MG63 (cell line): Measurements from ENCODE around the gene B3GNT3. TPM values are rescaled to one million over a fixed set of nuclear protein-coding genes. Genes with fewer than 3 reads are reported as not detected.
A peak's percentile ranks its signal among the peaks of the same experiment; 100 is the strongest.
"Not testable (repeated sequence)": the region's sequence is repeated elsewhere in the genome, so short reads cannot be mapped to it uniquely, and the experiment has no call there.

Source experiments
- DNase-seq: peaks from one replicate; pipeline ENCODE4 v3.0.0-alpha.2; 2020
- H3K27me3 ChIP-seq: fragments of 250-450 bp; sonication (Bioruptor Pico); 2 replicates; pipeline ENCODE4 v1.5.1; 2020; ENCODE audit warnings: mild to moderate bottlenecking, moderate library complexity
- H3K36me3 ChIP-seq: fragments of 250-450 bp; sonication (Bioruptor Pico); 2 replicates; pipeline ENCODE4 v1.5.1; 2020; ENCODE audit warnings: mild to moderate bottlenecking, moderate library complexity
- H3K4me3 ChIP-seq: fragments of 250-450 bp; sonication (Bioruptor Pico); 2 replicates; pipeline ENCODE4 v1.5.1; 2020; ENCODE audit warnings: mild to moderate bottlenecking, moderate library complexity
- H3K9me3 ChIP-seq: fragments of 250-450 bp; sonication (Bioruptor Pico); 2 replicates; pipeline ENCODE4 v1.5.1; 2020; ENCODE audit warnings: mild to moderate bottlenecking, moderate library complexity
- total RNA-seq: library from RNA; depleted of rRNA; stranded (reverse); fragments of >200 nt; shearing (Covaris generic); gene quantifications from 2 replicates; pipeline ENCODE4 v1.2.3, GENCODE V29; 2014; ENCODE audit warnings: low replicate concordance

The B3GNT3 gene
- total RNA-seq, 1 experiment from 2014 or later, result not detected

DNA sequence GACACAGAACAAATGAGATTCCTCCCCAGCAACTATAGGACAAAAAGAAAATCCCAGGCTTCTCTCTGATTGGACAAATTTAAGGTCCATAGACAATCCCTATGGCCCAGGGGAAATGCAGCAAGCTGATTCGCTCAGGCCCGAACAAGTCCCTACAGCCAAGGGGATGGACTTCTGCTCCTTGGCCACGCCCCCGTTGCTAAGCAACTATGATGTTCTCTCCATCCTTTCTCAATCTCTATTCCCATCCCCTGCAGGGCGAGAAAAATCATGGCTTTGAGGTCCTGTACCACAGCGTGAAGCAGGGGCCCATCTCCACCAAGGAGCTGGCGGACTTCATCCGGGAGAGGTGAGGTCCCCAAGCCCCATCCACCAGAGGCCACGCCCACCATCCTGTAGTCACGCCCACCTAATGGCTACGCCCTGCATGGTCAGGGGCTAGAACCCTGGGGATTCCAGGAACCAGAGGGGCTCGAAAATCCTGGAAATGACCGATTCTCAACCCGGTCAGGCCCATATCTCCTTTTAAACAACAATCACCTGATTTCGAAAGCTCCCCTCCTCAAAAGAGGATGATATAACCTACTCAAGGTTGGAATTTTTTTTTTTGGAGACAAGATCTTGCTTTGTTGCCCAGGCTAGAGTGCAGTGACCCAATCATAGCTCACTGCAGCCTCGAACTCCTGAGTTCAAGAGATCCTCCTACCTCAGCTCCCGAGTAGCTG, 32.3 kb upstream of the B3GNT3 start:
- no peaks in the 10 kb centered on the region for H3K36me3 ChIP-seq
- H3K4me3 ChIP-seq, result no peak overlapping the region
- peak; percentile 77 for DNase-seq
- no peaks in the 10 kb centered on the region for H3K27me3 ChIP-seq
- no peaks in the 10 kb centered on the region for H3K9me3 ChIP-seq

DNA sequence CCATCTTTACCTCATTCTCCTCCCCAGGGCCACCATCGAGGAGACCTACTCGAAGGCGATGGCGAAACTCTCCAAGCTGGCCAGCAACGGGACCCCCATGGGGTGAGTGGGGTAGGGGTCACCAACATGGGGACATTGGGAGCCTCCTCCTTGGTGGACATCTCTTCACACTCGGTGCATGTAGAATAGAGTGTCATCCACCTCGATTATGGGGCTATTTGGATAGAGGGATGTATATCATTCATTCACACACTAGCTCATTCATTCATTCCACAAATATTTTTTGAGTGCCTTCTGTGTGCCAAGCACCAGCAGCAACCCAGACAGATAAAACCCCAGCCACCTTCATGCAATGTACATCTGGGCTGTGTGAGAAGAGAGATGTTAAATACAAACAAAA, 30.6 kb upstream of the B3GNT3 start:
- Histone ChIP-seq H3K9me3 (no peaks in the 10 kb centered on the region), H3K4me3 (no peak overlapping the region), H3K36me3 (no peaks in the 10 kb centered on the region), H3K27me3 (no peaks in the 10 kb centered on the region)
- DNase-seq, result no peak

GRCh38 chr19:17765069-17765618, 29.8 kb upstream of the B3GNT3 start:
- DNase-seq, result no peak
- Histone ChIP-seq H3K9me3 (no peaks in the 10 kb centered on the region), H3K27me3 (no peaks in the 10 kb centered on the region), H3K36me3 (no peaks in the 10 kb centered on the region), H3K4me3 (no peak overlapping the region)

DNA sequence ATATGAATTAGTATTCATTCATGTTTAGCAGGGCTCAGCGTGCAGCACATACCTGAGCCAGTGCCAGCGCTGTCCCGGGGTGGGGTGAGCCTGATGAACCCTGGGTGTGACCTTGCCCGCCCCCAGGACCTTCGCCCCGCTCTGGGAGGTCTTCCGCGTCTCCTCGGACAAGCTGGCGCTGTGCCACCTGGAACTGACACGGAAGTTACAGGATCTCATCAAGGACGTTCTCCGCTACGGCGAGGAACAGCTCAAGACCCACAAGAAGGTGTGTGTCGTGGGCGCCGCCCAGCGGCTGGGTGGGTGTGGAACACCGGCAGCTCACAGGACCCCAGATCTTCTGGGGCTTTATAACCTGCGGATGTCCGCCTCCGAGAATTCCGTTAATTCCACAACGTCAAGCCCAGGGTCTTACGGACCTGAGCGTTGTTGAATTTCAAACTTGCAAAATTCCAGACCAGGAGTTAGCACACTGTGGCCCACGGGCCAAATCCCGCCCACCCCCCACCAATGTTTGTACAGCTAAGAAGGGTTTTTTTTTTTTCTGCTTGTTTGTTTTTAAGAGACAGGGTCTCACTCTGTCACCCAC, 28.3 kb upstream of the B3GNT3 start:
- no peaks in the 10 kb centered on the region for H3K9me3 ChIP-seq
- no peaks in the 10 kb centered on the region for H3K27me3 ChIP-seq
- H3K4me3 ChIP-seq, result peak overlapping the region; percentile 26; the same call in 1 of the 2 replicates
- no peaks in the 10 kb centered on the region for H3K36me3 ChIP-seq
- peak; percentile 83 for DNase-seq

- Histone ChIP-seq H3K9me3 (no peaks in the 10 kb centered on the region), H3K27me3 (no peaks in the 10 kb centered on the region), H3K36me3 (no peaks in the 10 kb centered on the region), H3K4me3 (no peak overlapping the region)
- no peak for DNase-seq
Measured at GRCh38 chr19:17767559-17767958, 27.4 kb upstream of the B3GNT3 start.

- H3K27me3 ChIP-seq, result no peaks in the 10 kb centered on the region; the same call in 1 of the 2 replicates
- no peaks in the 10 kb centered on the region for H3K9me3 ChIP-seq
- no peak overlapping the region for H3K4me3 ChIP-seq
- H3K36me3 ChIP-seq, result no peaks in the 10 kb centered on the region
- DNase-seq, result no peak
Measured at GRCh38 chr19:17770613-17771012, 24.3 kb upstream of the B3GNT3 start.

DNA sequence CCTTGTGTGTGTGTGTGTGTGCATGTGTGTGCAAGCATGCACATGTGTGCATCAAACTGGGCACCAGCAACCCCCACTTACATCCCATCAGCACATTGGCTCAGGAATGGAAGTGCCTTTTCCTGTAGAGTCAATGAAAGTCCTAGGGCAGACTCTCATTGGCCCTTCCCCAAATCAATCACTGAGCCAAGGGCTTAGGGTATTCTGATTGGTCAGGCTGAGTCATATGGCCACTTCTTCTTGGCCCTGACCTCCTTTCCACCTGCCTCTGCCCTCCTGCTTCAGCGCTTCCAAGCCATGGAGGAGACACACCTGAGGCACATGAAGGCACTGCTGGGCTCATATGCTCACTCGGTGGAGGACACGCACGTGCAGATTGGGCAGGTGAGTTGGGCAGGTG, 22.8 kb upstream of the B3GNT3 start:
- Histone ChIP-seq H3K27me3 (no peaks in the 10 kb centered on the region; the same call in 1 of the 2 replicates), H3K36me3 (no peaks in the 10 kb centered on the region), H3K4me3 (no peak overlapping the region), H3K9me3 (no peaks in the 10 kb centered on the region)
- DNase-seq, result no peak

DNA sequence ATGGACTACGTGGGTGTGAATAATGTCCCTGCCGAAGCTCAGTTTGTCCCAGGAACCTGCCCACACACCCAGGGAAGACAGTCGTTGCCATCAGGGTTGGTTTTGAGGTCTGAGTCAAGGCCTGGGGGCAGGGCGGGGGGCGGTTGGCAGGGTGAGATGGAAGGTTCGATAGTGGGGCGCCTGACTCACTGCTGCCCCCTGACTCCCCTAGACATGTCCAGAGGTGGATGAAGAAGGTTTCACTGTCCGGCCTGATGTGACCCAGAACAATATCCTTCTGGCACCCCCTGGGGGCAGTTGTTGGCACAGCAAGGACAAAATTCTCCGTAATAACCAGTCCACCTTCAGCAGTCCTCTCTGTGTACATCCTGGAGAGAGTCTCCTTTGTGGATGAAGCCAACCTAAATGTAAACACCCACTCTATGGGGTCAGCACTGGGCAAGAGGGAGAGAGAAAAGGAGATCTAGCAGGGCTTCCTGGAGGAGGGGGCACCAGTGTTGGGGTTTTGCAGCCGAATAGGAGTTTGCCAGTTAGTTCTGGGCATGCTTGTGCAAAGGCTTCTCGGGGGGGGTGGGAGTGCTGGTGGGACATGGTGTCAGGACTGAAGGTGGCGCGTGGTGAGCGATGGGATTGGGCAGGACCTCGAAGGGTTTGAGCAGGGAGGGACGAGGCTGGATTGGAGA, 19.6 kb upstream of the B3GNT3 start:
- peak; percentile 42 for DNase-seq
- H3K9me3 ChIP-seq, result no peaks in the 10 kb centered on the region
- H3K27me3 ChIP-seq, result no peaks in the 10 kb centered on the region; the same call in 1 of the 2 replicates
- H3K4me3 ChIP-seq, result no peak overlapping the region
- no peaks in the 10 kb centered on the region for H3K36me3 ChIP-seq

DNA sequence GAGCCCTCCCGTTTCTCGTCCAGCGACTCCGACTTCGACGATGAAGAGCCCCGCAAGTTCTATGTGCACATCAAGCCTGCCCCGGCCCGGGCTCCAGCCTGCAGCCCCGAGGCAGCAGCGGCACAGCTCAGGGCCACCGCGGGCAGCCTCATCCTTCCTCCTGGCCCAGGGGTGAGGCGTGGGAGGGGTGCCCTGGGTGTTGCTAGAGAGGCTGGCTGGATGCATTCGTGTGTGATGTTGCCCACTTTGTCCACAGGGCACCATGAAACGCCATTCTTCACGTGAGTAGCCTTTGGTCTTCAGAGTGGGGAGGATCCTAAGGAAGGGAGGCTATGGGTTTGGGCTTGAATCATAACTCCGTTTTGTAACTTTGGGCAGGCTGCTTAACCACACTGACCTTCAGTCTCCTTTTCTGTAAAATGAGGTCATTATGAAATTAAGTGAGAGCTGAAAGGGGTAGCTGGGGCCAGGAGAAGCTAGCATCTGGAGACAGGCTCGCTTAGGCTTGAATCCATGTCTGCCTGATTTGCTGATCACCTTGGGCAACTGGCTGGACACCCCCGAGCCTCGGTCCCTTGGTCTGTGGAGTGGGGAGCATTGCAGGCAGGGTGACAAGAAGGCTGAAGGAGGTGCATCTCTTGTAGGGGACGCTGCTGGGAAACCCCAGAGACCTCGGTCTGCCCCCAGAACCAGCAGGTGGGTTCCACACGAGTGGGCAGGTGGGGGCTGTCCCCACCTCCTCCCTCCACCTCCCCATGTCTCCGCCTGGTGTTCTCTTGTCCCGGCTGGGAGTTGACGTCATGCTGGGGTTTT, 18.7 kb upstream of the B3GNT3 start:
- Histone ChIP-seq H3K36me3 (no peaks in the 10 kb centered on the region), H3K27me3 (no peaks in the 10 kb centered on the region; the same call in 1 of the 2 replicates), H3K4me3 (no peak overlapping the region), H3K9me3 (no peaks in the 10 kb centered on the region)
- DNase-seq, result no peak

DNA sequence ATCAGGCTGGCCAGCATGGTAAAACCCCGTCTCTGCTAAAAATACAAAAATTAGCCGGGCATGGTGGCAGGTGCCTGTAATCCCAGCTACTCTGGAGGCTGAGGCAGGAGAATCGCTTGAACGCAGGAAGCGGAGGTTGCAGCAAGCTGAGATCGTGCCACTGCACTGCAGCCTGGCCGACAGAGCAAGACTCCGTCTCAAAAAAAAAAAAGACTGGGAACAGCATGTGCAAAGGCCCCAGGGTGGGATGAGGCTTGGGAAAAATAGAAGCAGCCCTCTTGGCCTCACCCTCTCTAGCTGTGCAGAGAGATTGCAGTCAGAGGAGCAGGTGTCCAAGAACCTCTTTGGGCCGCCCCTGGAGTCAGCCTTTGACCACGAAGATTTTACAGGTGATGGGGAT, 17.1 kb upstream of the B3GNT3 start:
- H3K4me3 ChIP-seq, H3K9me3 ChIP-seq, DNase-seq, H3K36me3 ChIP-seq, H3K27me3 ChIP-seq: not testable (repeated sequence)

DNA sequence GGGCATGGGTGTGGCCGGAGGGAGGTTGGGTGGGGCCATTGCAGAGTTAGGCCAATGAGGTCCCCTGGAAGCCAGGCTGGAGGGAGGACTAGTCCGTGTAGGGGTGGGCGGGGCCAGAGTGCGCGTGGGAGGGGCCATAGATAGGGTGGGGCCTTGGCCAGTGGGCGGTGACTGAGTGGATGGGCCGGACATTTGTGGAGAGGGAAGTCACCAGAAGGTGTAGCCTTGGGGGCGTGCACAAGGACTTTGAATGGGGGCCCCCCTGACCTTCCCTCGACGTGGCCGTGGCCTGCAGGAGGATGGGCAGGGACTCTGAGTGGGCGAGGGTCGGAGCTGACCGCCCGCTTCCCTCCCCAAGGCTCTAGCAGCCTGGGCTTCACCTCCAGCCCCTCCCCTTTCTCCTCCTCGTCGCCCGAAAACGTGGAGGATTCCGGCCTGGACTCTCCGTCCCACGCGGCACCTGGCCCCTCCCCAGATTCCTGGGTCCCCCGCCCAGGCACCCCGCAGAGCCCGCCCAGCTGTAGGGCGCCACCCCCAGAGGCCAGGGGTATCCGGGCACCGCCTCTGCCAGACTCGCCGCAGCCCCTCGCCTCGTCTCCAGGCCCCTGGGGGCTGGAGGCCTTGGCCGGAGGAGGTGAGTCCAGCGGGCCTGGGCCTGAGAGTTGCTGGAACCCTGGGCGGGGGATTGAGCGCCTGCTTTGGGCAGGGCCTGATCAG, 16.5 kb upstream of the B3GNT3 start:
- Histone ChIP-seq H3K9me3 (no peaks in the 10 kb centered on the region), H3K36me3 (no peaks in the 10 kb centered on the region), H3K4me3 (no peak overlapping the region), H3K27me3 (no peaks in the 10 kb centered on the region; the same call in 1 of the 2 replicates)
- peak; percentile 47 for DNase-seq

DNA sequence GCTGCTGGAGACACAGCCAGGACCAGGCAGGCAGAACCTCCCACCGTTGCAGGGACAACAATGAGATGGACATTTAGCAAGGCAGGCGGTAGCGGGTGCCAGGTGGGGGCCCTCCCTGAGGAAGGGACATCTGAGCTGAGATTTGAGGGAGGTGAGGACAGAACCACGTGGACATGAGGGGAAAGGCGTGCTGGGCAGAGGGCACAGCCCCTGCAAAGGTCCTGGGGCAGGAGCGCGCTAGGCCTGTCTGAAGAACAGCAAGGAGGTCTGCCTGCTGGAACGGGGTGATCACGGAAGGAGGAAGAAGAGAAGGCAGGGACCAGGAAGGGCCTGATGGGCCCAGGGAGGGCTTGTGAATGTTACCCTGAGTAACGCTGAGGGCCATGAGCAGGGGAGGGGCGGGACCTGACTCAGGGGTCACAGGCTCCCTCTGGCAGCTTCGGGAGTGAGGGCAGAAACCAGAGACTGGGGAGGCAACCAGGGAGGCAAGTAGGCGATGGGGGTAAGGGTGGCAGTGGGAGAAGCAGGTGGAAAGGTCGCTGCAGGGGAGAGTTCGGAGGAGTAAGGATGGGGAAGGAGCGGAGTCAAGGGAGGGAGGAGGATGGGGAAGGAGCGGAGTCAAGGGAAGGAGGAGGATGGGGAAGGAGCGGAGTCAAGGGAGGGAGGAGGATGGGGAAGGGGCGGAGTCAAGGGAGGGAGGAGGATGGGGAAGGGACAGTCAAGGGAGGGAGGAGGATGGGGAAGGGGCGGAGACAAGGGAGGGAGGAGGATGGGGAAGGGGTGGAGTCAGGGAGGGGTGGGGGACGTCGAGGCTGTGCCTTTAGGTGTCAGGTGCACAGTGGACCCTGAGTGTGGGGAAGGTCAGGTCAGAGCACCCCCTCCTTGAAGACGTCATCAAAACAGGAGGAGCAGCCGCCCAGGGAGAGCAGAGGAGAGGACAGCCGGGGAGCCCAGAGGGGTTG, 15.7 kb upstream of the B3GNT3 start:
- Histone ChIP-seq H3K27me3 (no peaks in the 10 kb centered on the region; the same call in 1 of the 2 replicates), H3K9me3 (no peaks in the 10 kb centered on the region), H3K36me3 (no peaks in the 10 kb centered on the region), H3K4me3 (no peak overlapping the region)
- no peak for DNase-seq

DNA sequence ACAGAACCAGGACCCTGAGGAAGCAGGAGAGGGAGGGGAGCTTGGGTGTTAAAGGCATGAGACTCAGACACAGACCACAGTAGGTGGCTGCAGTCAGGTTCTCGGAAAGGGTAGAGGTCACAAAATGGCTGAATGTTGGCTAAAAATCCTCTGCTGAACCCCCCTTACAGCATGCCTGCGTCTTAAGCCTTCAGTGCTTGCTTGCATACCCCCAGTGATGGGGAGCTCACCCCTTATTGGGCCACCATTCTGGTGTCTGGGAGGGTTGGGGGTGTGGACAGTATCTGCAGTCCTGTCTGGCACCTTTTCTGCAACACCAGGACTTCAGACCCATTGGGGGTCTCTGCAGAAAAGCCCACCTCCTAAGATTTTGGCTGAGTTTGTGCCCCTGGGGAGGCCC, 14.2 kb upstream of the B3GNT3 start:
- H3K36me3 ChIP-seq, result no peaks in the 10 kb centered on the region
- H3K9me3 ChIP-seq, result no peaks in the 10 kb centered on the region
- H3K4me3 ChIP-seq, result no peak overlapping the region
- no peaks in the 10 kb centered on the region; the same call in 1 of the 2 replicates for H3K27me3 ChIP-seq
- no peak for DNase-seq

GRCh38 chr19:17783721-17784120, 11.2 kb upstream of the B3GNT3 start:
- not testable (repeated sequence) for DNase-seq, H3K27me3 ChIP-seq, H3K9me3 ChIP-seq, H3K4me3 ChIP-seq, H3K36me3 ChIP-seq
